ENCODE measurements around the gene LINGO1. TPM values are rescaled to one million over a fixed set of nuclear protein-coding genes. Genes with fewer than 3 reads are reported as not detected.

Gene LINGO1
- total RNA-seq, 1 experiment from 2014 or later: 51.3 TPM

DNA sequence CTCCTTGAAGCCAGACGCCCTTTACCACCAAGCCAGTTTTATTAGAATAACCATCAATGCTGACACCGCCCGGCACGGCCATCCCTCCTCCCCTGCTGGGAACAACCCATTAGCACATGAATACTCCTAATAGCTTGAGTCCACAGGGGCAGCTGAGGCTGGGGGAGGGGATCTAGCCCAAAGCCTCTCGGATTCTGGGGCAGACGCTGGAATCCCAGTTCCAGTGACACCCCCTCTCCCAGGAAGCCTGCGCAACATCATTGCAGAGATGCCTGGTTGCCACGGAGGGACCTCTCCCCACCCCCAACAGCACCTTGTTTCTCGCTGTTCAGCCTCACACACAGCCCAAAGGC, 1.2 kb upstream of the LINGO1 start (continued):
- TF ChIP-seq MXD4 (CRISPR knock-in tag; IDR thresholded peaks at IDR 0.05; ENCODE audit: borderline replicate concordance) (no peak), NFYB (CRISPR knock-in tag; conservative IDR thresholded peaks at IDR 0.05; ENCODE audit: low read depth) (no peak; the same call in 1 of the 2 replicates), JAZF1 (CRISPR knock-in tag; IDR thresholded peaks at IDR 0.05) (no peak), CREB1 (CRISPR knock-in tag; IDR thresholded peaks at IDR 0.05) (no peak), ZNF396 (CRISPR knock-in tag; IDR thresholded peaks at IDR 0.05; ENCODE audit: borderline replicate concordance) (no peak), NR3C1 (CRISPR knock-in tag; conservative IDR thresholded peaks at IDR 0.05; ENCODE audit: low read depth) (no peak; the same call in 1 of the 2 replicates), ZNF219 (CRISPR knock-in tag; IDR thresholded peaks at IDR 0.05; ENCODE audit: borderline replicate concordance) (no peak), TEAD4 (CRISPR knock-in tag; IDR thresholded peaks at IDR 0.05) (no peak), IRF2 (CRISPR knock-in tag; IDR thresholded peaks at IDR 0.05; ENCODE audit: borderline replicate concordance, low read depth) (no peak), TCF7 (CRISPR knock-in tag; IDR thresholded peaks at IDR 0.05; ENCODE audit: low read depth) (no peak)
- TF ChIP-seq, protein P1, sequence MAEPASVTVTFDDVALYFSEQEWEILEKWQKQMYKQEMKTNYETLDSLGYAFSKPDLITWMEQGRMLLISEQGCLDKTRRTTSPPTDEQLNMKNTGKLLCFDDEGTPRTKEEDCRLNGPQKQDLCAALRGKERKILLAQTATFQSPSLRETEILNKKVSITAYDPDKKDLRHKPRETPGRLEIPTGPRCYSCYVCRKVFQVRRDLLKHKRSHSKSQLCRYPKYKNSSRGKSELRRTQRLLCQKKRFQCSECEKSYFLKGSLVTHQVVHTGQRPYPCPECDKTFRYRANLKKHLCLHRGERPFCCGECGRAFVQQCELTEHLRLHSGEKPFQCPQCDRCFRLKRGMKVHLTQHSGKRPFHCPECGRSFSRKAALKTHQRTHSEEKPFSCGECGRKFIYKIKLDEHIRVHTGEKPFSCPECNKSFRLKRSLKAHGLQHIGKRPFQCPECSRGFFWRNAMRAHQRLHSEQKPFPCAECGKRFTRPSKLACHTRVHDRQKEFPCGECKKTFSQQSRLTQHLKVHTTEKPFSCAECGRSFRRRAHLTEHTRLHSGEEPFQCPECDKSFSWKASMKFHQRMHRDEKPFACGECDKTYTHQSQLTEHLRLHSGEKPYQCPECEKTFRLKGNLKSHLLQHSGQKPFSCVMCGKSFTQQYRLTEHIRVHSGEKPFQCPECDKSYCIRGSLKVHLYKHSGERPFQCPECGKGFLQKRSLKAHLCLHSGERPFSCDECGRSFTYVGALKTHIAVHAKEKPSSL (CRISPR knock-in tag; conservative IDR thresholded peaks at IDR 0.05): no peak
- TF ChIP-seq, protein P2, sequence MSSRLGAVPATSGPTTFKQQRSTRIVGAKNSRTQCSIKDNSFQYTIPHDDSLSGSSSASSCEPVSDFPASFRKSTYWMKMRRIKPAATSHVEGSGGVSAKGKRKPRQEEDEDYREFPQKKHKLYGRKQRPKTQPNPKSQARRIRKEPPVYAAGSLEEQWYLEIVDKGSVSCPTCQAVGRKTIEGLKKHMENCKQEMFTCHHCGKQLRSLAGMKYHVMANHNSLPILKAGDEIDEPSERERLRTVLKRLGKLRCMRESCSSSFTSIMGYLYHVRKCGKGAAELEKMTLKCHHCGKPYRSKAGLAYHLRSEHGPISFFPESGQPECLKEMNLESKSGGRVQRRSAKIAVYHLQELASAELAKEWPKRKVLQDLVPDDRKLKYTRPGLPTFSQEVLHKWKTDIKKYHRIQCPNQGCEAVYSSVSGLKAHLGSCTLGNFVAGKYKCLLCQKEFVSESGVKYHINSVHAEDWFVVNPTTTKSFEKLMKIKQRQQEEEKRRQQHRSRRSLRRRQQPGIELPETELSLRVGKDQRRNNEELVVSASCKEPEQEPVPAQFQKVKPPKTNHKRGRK (CRISPR knock-in tag; IDR thresholded peaks at IDR 0.05; ENCODE audit: borderline replicate concordance): no peak
- TF ChIP-seq, protein P3, sequence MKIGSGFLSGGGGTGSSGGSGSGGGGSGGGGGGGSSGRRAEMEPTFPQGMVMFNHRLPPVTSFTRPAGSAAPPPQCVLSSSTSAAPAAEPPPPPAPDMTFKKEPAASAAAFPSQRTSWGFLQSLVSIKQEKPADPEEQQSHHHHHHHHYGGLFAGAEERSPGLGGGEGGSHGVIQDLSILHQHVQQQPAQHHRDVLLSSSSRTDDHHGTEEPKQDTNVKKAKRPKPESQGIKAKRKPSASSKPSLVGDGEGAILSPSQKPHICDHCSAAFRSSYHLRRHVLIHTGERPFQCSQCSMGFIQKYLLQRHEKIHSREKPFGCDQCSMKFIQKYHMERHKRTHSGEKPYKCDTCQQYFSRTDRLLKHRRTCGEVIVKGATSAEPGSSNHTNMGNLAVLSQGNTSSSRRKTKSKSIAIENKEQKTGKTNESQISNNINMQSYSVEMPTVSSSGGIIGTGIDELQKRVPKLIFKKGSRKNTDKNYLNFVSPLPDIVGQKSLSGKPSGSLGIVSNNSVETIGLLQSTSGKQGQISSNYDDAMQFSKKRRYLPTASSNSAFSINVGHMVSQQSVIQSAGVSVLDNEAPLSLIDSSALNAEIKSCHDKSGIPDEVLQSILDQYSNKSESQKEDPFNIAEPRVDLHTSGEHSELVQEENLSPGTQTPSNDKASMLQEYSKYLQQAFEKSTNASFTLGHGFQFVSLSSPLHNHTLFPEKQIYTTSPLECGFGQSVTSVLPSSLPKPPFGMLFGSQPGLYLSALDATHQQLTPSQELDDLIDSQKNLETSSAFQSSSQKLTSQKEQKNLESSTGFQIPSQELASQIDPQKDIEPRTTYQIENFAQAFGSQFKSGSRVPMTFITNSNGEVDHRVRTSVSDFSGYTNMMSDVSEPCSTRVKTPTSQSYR (CRISPR knock-in tag; IDR thresholded peaks at IDR 0.05): peak; percentile 95
- TF ChIP-seq, protein P4, sequence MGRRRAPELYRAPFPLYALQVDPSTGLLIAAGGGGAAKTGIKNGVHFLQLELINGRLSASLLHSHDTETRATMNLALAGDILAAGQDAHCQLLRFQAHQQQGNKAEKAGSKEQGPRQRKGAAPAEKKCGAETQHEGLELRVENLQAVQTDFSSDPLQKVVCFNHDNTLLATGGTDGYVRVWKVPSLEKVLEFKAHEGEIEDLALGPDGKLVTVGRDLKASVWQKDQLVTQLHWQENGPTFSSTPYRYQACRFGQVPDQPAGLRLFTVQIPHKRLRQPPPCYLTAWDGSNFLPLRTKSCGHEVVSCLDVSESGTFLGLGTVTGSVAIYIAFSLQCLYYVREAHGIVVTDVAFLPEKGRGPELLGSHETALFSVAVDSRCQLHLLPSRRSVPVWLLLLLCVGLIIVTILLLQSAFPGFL (CRISPR knock-in tag; IDR thresholded peaks at IDR 0.05; ENCODE audit: borderline replicate concordance): no peak
- TF ChIP-seq, protein P5, sequence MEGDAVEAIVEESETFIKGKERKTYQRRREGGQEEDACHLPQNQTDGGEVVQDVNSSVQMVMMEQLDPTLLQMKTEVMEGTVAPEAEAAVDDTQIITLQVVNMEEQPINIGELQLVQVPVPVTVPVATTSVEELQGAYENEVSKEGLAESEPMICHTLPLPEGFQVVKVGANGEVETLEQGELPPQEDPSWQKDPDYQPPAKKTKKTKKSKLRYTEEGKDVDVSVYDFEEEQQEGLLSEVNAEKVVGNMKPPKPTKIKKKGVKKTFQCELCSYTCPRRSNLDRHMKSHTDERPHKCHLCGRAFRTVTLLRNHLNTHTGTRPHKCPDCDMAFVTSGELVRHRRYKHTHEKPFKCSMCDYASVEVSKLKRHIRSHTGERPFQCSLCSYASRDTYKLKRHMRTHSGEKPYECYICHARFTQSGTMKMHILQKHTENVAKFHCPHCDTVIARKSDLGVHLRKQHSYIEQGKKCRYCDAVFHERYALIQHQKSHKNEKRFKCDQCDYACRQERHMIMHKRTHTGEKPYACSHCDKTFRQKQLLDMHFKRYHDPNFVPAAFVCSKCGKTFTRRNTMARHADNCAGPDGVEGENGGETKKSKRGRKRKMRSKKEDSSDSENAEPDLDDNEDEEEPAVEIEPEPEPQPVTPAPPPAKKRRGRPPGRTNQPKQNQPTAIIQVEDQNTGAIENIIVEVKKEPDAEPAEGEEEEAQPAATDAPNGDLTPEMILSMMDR (IDR thresholded peaks at IDR 0.05): no peak
- TF ChIP-seq, protein P6, sequence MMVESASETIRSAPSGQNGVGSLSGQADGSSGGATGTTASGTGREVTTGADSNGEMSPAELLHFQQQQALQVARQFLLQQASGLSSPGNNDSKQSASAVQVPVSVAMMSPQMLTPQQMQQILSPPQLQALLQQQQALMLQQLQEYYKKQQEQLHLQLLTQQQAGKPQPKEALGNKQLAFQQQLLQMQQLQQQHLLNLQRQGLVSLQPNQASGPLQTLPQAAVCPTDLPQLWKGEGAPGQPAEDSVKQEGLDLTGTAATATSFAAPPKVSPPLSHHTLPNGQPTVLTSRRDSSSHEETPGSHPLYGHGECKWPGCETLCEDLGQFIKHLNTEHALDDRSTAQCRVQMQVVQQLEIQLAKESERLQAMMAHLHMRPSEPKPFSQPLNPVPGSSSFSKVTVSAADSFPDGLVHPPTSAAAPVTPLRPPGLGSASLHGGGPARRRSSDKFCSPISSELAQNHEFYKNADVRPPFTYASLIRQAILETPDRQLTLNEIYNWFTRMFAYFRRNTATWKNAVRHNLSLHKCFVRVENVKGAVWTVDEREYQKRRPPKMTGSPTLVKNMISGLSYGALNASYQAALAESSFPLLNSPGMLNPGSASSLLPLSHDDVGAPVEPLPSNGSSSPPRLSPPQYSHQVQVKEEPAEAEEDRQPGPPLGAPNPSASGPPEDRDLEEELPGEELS (CRISPR knock-in tag; IDR thresholded peaks at IDR 0.05): no peak; the same call in 1 of the 2 replicates
- TF ChIP-seq, protein P7, sequence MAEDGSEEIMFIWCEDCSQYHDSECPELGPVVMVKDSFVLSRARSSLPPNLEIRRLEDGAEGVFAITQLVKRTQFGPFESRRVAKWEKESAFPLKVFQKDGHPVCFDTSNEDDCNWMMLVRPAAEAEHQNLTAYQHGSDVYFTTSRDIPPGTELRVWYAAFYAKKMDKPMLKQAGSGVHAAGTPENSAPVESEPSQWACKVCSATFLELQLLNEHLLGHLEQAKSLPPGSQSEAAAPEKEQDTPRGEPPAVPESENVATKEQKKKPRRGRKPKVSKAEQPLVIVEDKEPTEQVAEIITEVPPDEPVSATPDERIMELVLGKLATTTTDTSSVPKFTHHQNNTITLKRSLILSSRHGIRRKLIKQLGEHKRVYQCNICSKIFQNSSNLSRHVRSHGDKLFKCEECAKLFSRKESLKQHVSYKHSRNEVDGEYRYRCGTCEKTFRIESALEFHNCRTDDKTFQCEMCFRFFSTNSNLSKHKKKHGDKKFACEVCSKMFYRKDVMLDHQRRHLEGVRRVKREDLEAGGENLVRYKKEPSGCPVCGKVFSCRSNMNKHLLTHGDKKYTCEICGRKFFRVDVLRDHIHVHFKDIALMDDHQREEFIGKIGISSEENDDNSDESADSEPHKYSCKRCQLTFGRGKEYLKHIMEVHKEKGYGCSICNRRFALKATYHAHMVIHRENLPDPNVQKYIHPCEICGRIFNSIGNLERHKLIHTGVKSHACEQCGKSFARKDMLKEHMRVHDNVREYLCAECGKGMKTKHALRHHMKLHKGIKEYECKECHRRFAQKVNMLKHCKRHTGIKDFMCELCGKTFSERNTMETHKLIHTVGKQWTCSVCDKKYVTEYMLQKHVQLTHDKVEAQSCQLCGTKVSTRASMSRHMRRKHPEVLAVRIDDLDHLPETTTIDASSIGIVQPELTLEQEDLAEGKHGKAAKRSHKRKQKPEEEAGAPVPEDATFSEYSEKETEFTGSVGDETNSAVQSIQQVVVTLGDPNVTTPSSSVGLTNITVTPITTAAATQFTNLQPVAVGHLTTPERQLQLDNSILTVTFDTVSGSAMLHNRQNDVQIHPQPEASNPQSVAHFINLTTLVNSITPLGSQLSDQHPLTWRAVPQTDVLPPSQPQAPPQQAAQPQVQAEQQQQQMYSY (CRISPR knock-in tag; IDR thresholded peaks at IDR 0.05): no peak
- TF ChIP-seq, protein P8, sequence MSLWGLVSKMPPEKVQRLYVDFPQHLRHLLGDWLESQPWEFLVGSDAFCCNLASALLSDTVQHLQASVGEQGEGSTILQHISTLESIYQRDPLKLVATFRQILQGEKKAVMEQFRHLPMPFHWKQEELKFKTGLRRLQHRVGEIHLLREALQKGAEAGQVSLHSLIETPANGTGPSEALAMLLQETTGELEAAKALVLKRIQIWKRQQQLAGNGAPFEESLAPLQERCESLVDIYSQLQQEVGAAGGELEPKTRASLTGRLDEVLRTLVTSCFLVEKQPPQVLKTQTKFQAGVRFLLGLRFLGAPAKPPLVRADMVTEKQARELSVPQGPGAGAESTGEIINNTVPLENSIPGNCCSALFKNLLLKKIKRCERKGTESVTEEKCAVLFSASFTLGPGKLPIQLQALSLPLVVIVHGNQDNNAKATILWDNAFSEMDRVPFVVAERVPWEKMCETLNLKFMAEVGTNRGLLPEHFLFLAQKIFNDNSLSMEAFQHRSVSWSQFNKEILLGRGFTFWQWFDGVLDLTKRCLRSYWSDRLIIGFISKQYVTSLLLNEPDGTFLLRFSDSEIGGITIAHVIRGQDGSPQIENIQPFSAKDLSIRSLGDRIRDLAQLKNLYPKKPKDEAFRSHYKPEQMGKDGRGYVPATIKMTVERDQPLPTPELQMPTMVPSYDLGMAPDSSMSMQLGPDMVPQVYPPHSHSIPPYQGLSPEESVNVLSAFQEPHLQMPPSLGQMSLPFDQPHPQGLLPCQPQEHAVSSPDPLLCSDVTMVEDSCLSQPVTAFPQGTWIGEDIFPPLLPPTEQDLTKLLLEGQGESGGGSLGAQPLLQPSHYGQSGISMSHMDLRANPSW (CRISPR knock-in tag; conservative IDR thresholded peaks at IDR 0.05; ENCODE audit: low read depth): no peak
- TF ChIP-seq, protein P9, sequence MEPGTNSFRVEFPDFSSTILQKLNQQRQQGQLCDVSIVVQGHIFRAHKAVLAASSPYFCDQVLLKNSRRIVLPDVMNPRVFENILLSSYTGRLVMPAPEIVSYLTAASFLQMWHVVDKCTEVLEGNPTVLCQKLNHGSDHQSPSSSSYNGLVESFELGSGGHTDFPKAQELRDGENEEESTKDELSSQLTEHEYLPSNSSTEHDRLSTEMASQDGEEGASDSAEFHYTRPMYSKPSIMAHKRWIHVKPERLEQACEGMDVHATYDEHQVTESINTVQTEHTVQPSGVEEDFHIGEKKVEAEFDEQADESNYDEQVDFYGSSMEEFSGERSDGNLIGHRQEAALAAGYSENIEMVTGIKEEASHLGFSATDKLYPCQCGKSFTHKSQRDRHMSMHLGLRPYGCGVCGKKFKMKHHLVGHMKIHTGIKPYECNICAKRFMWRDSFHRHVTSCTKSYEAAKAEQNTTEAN (CRISPR knock-in tag; IDR thresholded peaks at IDR 0.05): no peak; the same call in 1 of the 2 replicates

Measured in WTC11 (cell line).